HG02763 (cell line): ENCODE measurements around the gene PABPC1L.
"Not testable (repeated sequence)": the region's sequence is repeated elsewhere in the genome, so short reads cannot be mapped to it uniquely, and the experiment has no call there.

Experiments
- ATAC-seq: cut with Tn5 transposase; IDR thresholded peaks from one replicate; pipeline ENCODE4 v1.9.1; 2021; ENCODE audit warnings: mild to moderate bottlenecking, moderate library complexity; ENCODE audit not compliant: unreplicated experiment

PABPC1L gene

GRCh38 chr20:44909872-44910689, at the start of gene PABPC1L:
Gene PABPC1L, plus strand, starts transcription at chr20:44910060. Its CDS starts 84 bp downstream, at chr20:44910144.
- ATAC-seq = peak; percentile 79

GRCh38 chr20:44861531-44862006, 48.3 kb upstream of the PABPC1L start:
- no peak for ATAC-seq

- ATAC-seq = no peak
Measured at GRCh38 chr20:44862286-44862685, 47.6 kb upstream of the PABPC1L start.

- ATAC-seq = not testable (repeated sequence)
Measured at GRCh38 chr20:44863365-44864084, 46.3 kb upstream of the PABPC1L start.

- not testable (repeated sequence) for ATAC-seq
Measured at GRCh38 chr20:44864493-44864892, 45.4 kb upstream of the PABPC1L start.

GRCh38 chr20:44866703-44867335, 43.0 kb upstream of the PABPC1L start:
- ATAC-seq = no peak

- ATAC-seq = no peak
Measured at GRCh38 chr20:44869471-44869870, 40.4 kb upstream of the PABPC1L start.

- ATAC-seq = not testable (repeated sequence)
Measured at GRCh38 chr20:44882360-44882759, 27.5 kb upstream of the PABPC1L start.

GRCh38 chr20:44883214-44883902, 26.5 kb upstream of the PABPC1L start:
- ATAC-seq = no peak

- no peak for ATAC-seq
Measured at GRCh38 chr20:44884907-44885391, 24.9 kb upstream of the PABPC1L start.

GRCh38 chr20:44885392-44886265, 24.2 kb upstream of the PABPC1L start, which contains the start of gene YWHAB:
Gene YWHAB, plus strand, starts transcription at chr20:44885705. Its CDS starts 15,829 bp downstream, at chr20:44901534.
- peak; percentile 92 for ATAC-seq

GRCh38 chr20:44886266-44886651, 23.6 kb upstream of the PABPC1L start:
- no peak for ATAC-seq

- ATAC-seq = no peak
Measured at GRCh38 chr20:44886828-44887227, 23.0 kb upstream of the PABPC1L start.

GRCh38 chr20:44887466-44887865, 22.4 kb upstream of the PABPC1L start:
- no peak for ATAC-seq

GRCh38 chr20:44888226-44889103, 21.4 kb upstream of the PABPC1L start:
- no peak for ATAC-seq

- ATAC-seq = no peak
Measured at GRCh38 chr20:44891826-44892225, 18.0 kb upstream of the PABPC1L start.

GRCh38 chr20:44894959-44895358, 14.9 kb upstream of the PABPC1L start:
- no peak for ATAC-seq

- ATAC-seq = no peak
Measured at GRCh38 chr20:44896583-44896982, 13.3 kb upstream of the PABPC1L start.

- ATAC-seq = no peak
Measured at GRCh38 chr20:44897133-44897532, 12.7 kb upstream of the PABPC1L start.
